Measurements from ENCODE around the gene CDADC1. TPM values are rescaled to one million over a fixed set of nuclear protein-coding genes. Genes with fewer than 3 reads are reported as not detected.

Gene CDADC1
- total and polyA plus RNA-seq, 2 donors (not counting 3 experiments of a cell fraction or from before 2014, with no cell fraction given), result 2.4 to 9.1 TPM

DNA sequence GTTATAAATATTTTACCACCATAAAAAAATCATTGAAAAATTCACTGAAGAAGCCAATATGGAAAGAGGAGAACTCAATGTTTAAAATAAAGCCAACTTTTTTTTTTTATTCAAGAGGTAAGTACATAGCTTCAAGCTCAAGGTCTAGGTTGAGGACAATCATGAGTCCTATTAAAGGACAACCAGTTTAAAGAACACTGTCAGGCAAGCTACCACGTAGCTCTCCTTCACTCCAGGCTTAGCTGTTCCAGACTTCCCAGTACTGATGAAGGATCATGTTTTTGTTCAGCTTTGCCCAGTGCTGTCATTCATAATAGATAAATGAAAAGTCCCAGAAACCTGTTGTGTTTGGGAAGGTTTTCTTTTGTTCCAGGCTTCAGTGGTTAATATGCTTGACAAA, 37.6 kb upstream of the CDADC1 start:
- DNase-seq (ENCODE audit: low read depth, low spot score) (no peak), FAIRE-seq (peak; percentile 67)
- Histone ChIP-seq H3K9ac (replicated peaks; ENCODE audit: extremely low read depth, insufficient read depth, low read length) (no peak overlapping the region), H3K9me3 (replicated peaks; ENCODE audit: control insufficient read depth, insufficient read depth, low read length) (no peaks in the 10 kb centered on the region), H3K27me3 (ENCODE audit: control insufficient read depth in 2 of 2, insufficient read depth in 2 of 2, low read length in 2 of 2) (no peaks in the 10 kb centered on the region), H3K27ac (ENCODE audit: insufficient read depth, low read depth, low read length) (no peak overlapping the region), H3K36me3 (ENCODE audit: control insufficient read depth in 2 of 2, extremely low read depth in 1 of 2, insufficient read depth in 2 of 2, low read length in 2 of 2) (peaks cover 6 to 12% of the 10 kb centered on the region in 2 experiments), H3K4me1 (ENCODE audit: control insufficient read depth, extremely low read depth, insufficient read depth, low read length) (no peaks in the 10 kb centered on the region), H3K9me1 (replicated peaks; ENCODE audit: control insufficient read depth, extremely low read depth, insufficient read depth, low read length) (no peaks in the 10 kb centered on the region), H3K4me2 (ENCODE audit: insufficient read depth, low read length) (no peak overlapping the region), H4K20me1 (replicated peaks; ENCODE audit: control insufficient read depth, extremely low read depth, insufficient read depth, low read length) (no peaks in the 10 kb centered on the region), H3K4me3 (replicated peaks in 1 of 3; ENCODE audit: insufficient read depth in 1 of 3, low read depth in 1 of 3, low read length in 3 of 3) (no peak overlapping the region), H3K79me2 (ENCODE audit: control insufficient read depth, insufficient read depth, low read length) (no peaks in the 10 kb centered on the region), H2AFZ (ENCODE audit: low read depth, low read length) (no peak overlapping the region)
- no TSS peak for BruUV-seq (replicated peaks)
- dilution Hi-C loops (cut with MboI; ENCODE audit: extremely low pct_ligation_motif_present, low sequenced_read_pairs) (no loop called here), intact Hi-C loops (cut with micrococcal nuclease) (no loop called here)
- ChIA-PET CTCF (interaction anchor here (0.8 to 1.9 kb wide), 4 partner anchors 8 to 71 kb away, joined by 3 to 5 read pairs (median 4); no protein-coding TSS in a partner anchor), POLR2A (no interaction called here)
- TF ChIP-seq JUN (IDR thresholded peaks at IDR 0.05; ENCODE audit: borderline replicate concordance, insufficient read depth, insufficient read length, low read depth), result no peak

DNA sequence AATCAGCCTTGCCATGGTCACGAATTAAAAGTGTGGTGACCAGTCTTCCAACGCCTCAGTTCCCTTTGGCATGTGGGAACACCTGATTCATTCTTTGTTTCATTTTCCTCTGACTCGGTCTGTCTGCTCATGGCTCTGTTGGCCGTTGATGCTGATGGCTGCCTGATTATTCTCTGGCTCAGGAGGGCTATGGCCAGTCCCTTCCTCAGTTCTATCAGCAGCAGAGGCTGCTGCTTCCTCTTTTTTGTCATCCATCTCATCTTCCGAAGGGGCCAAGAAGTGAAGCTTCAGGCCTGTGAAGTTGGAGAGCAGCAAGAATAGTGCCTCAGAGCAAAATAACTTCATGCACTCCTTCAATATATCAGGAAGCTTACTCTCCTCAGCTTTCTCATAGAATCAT, 37.1 kb upstream of the CDADC1 start:
- TF ChIP-seq POLR2A (IDR thresholded peaks at IDR 0.05; ENCODE audit: low read depth, low read length) (no peak), JUN (IDR thresholded peaks at IDR 0.05; ENCODE audit: borderline replicate concordance, insufficient read depth, insufficient read length, low read depth) (no peak), MYC (IDR thresholded peaks at IDR 0.05; ENCODE audit: low read depth, low read length) (no peak), POLR2AphosphoS5 (IDR thresholded peaks at IDR 0.05; ENCODE audit: insufficient read depth, low read depth, low read length) (no peak), EZH2 (IDR thresholded peaks at IDR 0.05; ENCODE audit: borderline replicate concordance, low read depth, low read length, severe bottlenecking) (no peak), FOS (IDR thresholded peaks at IDR 0.05; ENCODE audit: borderline replicate concordance, insufficient read depth, low read length) (no peak), GATA2 (IDR thresholded peaks at IDR 0.05; ENCODE audit: insufficient read depth, insufficient read length, low read depth, low read length) (no peak)
- TF ChIP-seq, protein P1, sequence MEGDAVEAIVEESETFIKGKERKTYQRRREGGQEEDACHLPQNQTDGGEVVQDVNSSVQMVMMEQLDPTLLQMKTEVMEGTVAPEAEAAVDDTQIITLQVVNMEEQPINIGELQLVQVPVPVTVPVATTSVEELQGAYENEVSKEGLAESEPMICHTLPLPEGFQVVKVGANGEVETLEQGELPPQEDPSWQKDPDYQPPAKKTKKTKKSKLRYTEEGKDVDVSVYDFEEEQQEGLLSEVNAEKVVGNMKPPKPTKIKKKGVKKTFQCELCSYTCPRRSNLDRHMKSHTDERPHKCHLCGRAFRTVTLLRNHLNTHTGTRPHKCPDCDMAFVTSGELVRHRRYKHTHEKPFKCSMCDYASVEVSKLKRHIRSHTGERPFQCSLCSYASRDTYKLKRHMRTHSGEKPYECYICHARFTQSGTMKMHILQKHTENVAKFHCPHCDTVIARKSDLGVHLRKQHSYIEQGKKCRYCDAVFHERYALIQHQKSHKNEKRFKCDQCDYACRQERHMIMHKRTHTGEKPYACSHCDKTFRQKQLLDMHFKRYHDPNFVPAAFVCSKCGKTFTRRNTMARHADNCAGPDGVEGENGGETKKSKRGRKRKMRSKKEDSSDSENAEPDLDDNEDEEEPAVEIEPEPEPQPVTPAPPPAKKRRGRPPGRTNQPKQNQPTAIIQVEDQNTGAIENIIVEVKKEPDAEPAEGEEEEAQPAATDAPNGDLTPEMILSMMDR (IDR thresholded peaks at IDR 0.05; ENCODE audit: extremely low read depth in 1 of 2, insufficient read depth in 1 of 2, low read depth in 1 of 2, low read length in 2 of 2), result no peak
- TF ChIP-seq, protein P2, sequence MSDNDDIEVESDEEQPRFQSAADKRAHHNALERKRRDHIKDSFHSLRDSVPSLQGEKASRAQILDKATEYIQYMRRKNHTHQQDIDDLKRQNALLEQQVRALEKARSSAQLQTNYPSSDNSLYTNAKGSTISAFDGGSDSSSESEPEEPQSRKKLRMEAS (IDR thresholded peaks at IDR 0.05; ENCODE audit: insufficient read depth, insufficient read length), result no peak
- dilution Hi-C loops (cut with MboI; ENCODE audit: extremely low pct_ligation_motif_present, low sequenced_read_pairs) (no loop called here), intact Hi-C loops (cut with micrococcal nuclease) (no loop called here)
- H3K4me1 ChIP-seq (ENCODE audit: control insufficient read depth, extremely low read depth, insufficient read depth, low read length), result no peaks in the 10 kb centered on the region
- no peaks in the 10 kb centered on the region for H3K27me3 ChIP-seq (ENCODE audit: control insufficient read depth in 2 of 2, insufficient read depth in 2 of 2, low read length in 2 of 2)
- no peak for FAIRE-seq
- DNase-seq (ENCODE audit: low read depth, low spot score), result no peak
- H3K36me3 ChIP-seq (ENCODE audit: control insufficient read depth in 2 of 2, extremely low read depth in 1 of 2, insufficient read depth in 2 of 2, low read length in 2 of 2), result peaks cover 6 to 10% of the 10 kb centered on the region in 2 experiments
- H3K4me3 ChIP-seq (replicated peaks in 1 of 3; ENCODE audit: insufficient read depth in 1 of 3, low read depth in 1 of 3, low read length in 3 of 3), result no peak overlapping the region
- no peak overlapping the region for H2AFZ ChIP-seq (ENCODE audit: low read depth, low read length)
- ChIA-PET POLR2A (no interaction called here), CTCF (interaction anchor here (0.8 to 1.9 kb wide), 3 partner anchors 9 to 70 kb away, joined by 3 to 5 read pairs (median 3); no protein-coding TSS in a partner anchor)
- H3K27ac ChIP-seq (ENCODE audit: insufficient read depth, low read depth, low read length), result no peak overlapping the region
- H3K9ac ChIP-seq (replicated peaks; ENCODE audit: extremely low read depth, insufficient read depth, low read length), result no peak overlapping the region
- BruUV-seq (replicated peaks), result no TSS peak
- no peak overlapping the region for H3K4me2 ChIP-seq (ENCODE audit: insufficient read depth, low read length)
- H3K9me3 ChIP-seq (replicated peaks; ENCODE audit: control insufficient read depth, insufficient read depth, low read length), result no peaks in the 10 kb centered on the region
- H3K79me2 ChIP-seq (ENCODE audit: control insufficient read depth, insufficient read depth, low read length), result no peaks in the 10 kb centered on the region
- H4K20me1 ChIP-seq (replicated peaks; ENCODE audit: control insufficient read depth, extremely low read depth, insufficient read depth, low read length), result no peaks in the 10 kb centered on the region
- no peaks in the 10 kb centered on the region for H3K9me1 ChIP-seq (replicated peaks; ENCODE audit: control insufficient read depth, extremely low read depth, insufficient read depth, low read length)
